ENCODE measurements around the gene CTU2. TPM values are rescaled to one million over a fixed set of nuclear protein-coding genes. Genes with fewer than 3 reads are reported as not detected.

Gene CTU2
- total and polyA plus RNA-seq, 2 donors (not counting 1 experiment from before 2014, with no cell fraction given): 18.4 to 23.7 TPM

DNA sequence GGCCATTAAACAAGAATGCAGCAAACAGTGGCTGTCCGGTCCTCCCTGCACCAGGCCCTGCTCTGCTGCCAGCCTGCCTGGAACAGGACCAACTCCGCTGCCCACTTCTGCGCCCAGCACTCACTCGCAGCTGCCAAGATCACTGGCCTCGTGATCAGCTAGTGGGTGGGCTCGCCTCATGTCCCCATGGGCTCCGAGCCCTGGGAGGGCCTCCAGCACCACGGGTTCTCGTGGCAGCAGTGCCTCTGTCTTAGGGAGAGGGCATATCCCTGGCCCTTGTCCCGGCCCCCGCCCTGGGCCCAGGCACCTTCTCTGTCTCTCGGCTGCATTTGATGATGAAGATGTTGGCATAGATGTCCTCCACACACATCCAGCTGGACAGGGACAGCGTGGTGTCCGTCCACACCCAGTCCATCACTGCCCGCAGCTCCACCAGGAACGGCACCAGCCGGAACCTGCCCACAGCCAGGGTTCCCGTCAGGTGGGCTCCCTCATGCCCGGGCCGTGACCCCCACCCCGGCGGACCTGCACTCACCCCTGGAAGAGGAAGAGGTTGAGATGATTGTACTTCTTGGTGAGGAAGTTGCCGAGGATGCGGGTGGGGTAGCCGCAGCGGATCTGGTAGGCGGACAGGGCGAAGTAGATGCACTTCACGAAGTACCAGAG is 13.1 kb downstream of the CTU2 start:
- ChIA-PET CTCF (no interaction called here), POLR2A (no interaction called here)
- DNase-seq (no peak), ATAC-seq (ENCODE audit: low read depth) (no peak)
- Mint-ChIP-seq H3K4me1 (no peaks in the 10 kb centered on the region), H3K27ac (no peak overlapping the region), H3K4me3 (no peak overlapping the region), H3K9me3 (ENCODE audit: insufficient read depth) (no peaks in the 10 kb centered on the region), H3K27me3 (no peaks in the 10 kb centered on the region)
- H3K79me2 ChIP-seq (ENCODE audit: control insufficient read depth, insufficient read depth, low read length): peaks cover 13% of the 10 kb centered on the region
- WGBS (ENCODE audit: insufficient coverage): 94% methylated on average over 23 of the region's 29 CpGs
- H3K27ac ChIP-seq (ENCODE audit: low read length in 2 of 2): no peak overlapping the region
- H3K4me2 ChIP-seq (replicated peaks; ENCODE audit: low read depth, low read length, poor library complexity, severe bottlenecking): no peak overlapping the region
- no peaks in the 10 kb centered on the region for H3K27me3 ChIP-seq (replicated peaks in 1 of 4; ENCODE audit: control extremely low read depth in 1 of 4, control insufficient read depth in 3 of 4, insufficient read depth in 4 of 4, low read length in 3 of 4)
- intact Hi-C loops (cut with micrococcal nuclease): no loop called here
- H3K9ac ChIP-seq (ENCODE audit: low read length): no peak overlapping the region
- H2AFZ ChIP-seq (ENCODE audit: insufficient read depth, low read depth, low read length, poor library complexity, severe bottlenecking): no peak overlapping the region
- H4K20me1 ChIP-seq (ENCODE audit: control insufficient read depth, insufficient read depth, low read length, poor library complexity, severe bottlenecking): peaks cover 20% of the 10 kb centered on the region
- no peak overlapping the region for H3K4me3 ChIP-seq (ENCODE audit: control extremely low read depth in 1 of 5, extremely low read depth in 1 of 5, insufficient read depth in 1 of 5, low read depth in 2 of 5, low read length in 4 of 5)
- H3K9me3 ChIP-seq (ENCODE audit: control extremely low read depth in 1 of 3, control insufficient read depth in 2 of 3, insufficient read depth in 1 of 3, low read length in 2 of 3): no peaks in the 10 kb centered on the region
- H3K4me1 ChIP-seq (ENCODE audit: control insufficient read depth in 2 of 2, insufficient read depth in 2 of 2, low read length in 2 of 2): no peaks in the 10 kb centered on the region
- TF ChIP-seq, protein P1, sequence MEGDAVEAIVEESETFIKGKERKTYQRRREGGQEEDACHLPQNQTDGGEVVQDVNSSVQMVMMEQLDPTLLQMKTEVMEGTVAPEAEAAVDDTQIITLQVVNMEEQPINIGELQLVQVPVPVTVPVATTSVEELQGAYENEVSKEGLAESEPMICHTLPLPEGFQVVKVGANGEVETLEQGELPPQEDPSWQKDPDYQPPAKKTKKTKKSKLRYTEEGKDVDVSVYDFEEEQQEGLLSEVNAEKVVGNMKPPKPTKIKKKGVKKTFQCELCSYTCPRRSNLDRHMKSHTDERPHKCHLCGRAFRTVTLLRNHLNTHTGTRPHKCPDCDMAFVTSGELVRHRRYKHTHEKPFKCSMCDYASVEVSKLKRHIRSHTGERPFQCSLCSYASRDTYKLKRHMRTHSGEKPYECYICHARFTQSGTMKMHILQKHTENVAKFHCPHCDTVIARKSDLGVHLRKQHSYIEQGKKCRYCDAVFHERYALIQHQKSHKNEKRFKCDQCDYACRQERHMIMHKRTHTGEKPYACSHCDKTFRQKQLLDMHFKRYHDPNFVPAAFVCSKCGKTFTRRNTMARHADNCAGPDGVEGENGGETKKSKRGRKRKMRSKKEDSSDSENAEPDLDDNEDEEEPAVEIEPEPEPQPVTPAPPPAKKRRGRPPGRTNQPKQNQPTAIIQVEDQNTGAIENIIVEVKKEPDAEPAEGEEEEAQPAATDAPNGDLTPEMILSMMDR (IDR thresholded peaks at IDR 0.05): no peak
- TF ChIP-seq EZH2 (IDR thresholded peaks at IDR 0.05; ENCODE audit: borderline replicate concordance, insufficient read depth, low read depth, low read length, poor library complexity, severe bottlenecking): no peak
- H3K36me3 ChIP-seq (replicated peaks in 1 of 2; ENCODE audit: control extremely low read depth in 1 of 2, control insufficient read depth in 1 of 2, extremely low read depth in 1 of 2, insufficient read depth in 2 of 2, low read length in 1 of 2): peaks cover 0 to 94% of the 10 kb centered on the region in 2 experiments

DNA sequence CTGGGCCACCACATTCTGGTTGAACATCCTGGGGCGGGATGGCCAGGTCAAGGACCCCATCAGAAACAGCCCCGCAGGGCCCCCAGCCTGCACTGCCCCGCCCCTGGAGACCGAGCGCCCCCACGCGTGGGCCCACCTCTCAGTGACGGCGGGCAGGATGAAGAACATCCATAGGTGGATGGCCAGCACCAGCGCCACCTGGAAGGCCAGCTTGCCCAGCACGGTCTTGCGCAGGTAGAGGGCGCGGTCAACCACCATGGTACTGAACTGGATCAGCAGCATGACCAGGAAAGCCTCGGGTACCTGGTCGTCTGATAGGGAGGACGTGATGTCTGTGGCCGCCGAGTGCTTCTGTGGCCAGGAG is 13.6 kb downstream of the CTU2 start:
- TF ChIP-seq EZH2 (IDR thresholded peaks at IDR 0.05; ENCODE audit: borderline replicate concordance, insufficient read depth, low read depth, low read length, poor library complexity, severe bottlenecking): no peak
- TF ChIP-seq, protein P1 (IDR thresholded peaks at IDR 0.05): no peak
- Mint-ChIP-seq H3K9me3 (ENCODE audit: insufficient read depth) (no peaks in the 10 kb centered on the region), H3K4me1 (no peaks in the 10 kb centered on the region), H3K27me3 (no peaks in the 10 kb centered on the region), H3K27ac (no peak overlapping the region), H3K4me3 (no peak overlapping the region)
- Histone ChIP-seq H3K36me3 (replicated peaks in 1 of 2; ENCODE audit: control extremely low read depth in 1 of 2, control insufficient read depth in 1 of 2, extremely low read depth in 1 of 2, insufficient read depth in 2 of 2, low read length in 1 of 2) (peaks cover 0 to 94% of the 10 kb centered on the region in 2 experiments), H2AFZ (ENCODE audit: insufficient read depth, low read depth, low read length, poor library complexity, severe bottlenecking) (no peak overlapping the region), H3K4me3 (ENCODE audit: control extremely low read depth in 1 of 5, extremely low read depth in 1 of 5, insufficient read depth in 1 of 5, low read depth in 2 of 5, low read length in 4 of 5) (no peak overlapping the region), H3K9ac (ENCODE audit: low read length) (no peak overlapping the region), H3K27ac (ENCODE audit: low read length in 2 of 2) (no peak overlapping the region), H3K9me3 (ENCODE audit: control extremely low read depth in 1 of 3, control insufficient read depth in 2 of 3, insufficient read depth in 1 of 3, low read length in 2 of 3) (no peaks in the 10 kb centered on the region), H3K27me3 (replicated peaks in 1 of 4; ENCODE audit: control extremely low read depth in 1 of 4, control insufficient read depth in 3 of 4, insufficient read depth in 4 of 4, low read length in 3 of 4) (no peaks in the 10 kb centered on the region), H3K4me1 (ENCODE audit: control insufficient read depth in 2 of 2, insufficient read depth in 2 of 2, low read length in 2 of 2) (no peaks in the 10 kb centered on the region), H3K79me2 (ENCODE audit: control insufficient read depth, insufficient read depth, low read length) (peaks cover 15% of the 10 kb centered on the region), H4K20me1 (ENCODE audit: control insufficient read depth, insufficient read depth, low read length, poor library complexity, severe bottlenecking) (peaks cover 19% of the 10 kb centered on the region), H3K4me2 (replicated peaks; ENCODE audit: low read depth, low read length, poor library complexity, severe bottlenecking) (no peak overlapping the region)
- ChIA-PET POLR2A (no interaction called here), CTCF (no interaction called here)
- WGBS (ENCODE audit: insufficient coverage): 99% methylated on average over 19 of the region's 19 CpGs
- DNase-seq (no peak), ATAC-seq (ENCODE audit: low read depth) (no peak)
- intact Hi-C loops (cut with micrococcal nuclease): no loop called here
